ENCODE data around the gene JPH4.

JPH4 gene

DNA sequence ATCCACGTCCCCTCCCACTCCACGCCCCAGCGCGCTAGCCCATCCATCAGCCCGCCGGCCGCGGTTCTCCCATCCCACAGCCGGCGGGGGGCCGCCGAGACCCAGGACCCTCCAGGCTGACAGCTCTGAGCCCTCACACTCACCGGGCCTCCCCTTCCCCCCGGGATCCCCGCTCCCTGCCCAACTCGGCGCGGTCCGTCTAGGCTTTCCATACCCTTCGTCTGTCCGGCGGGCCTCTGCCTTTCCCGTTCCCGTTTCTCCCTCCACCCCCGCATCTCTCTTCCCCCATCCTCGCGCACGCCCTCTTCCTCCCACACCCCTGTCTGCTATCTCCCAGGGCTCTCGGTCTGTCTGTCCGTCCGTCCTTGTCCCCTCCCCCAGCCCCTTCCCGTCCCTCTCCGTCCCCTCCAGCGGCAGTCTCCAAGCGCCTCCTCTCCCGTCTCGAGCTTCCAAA is 27.8 kb downstream of the JPH4 start:
- no peaks in the 10 kb centered on the region for H3K27me3 ChIP-seq (ENCODE audit: control insufficient read depth, insufficient read depth, low read length)
- peak overlapping the region; percentile 80 for H3K4me3 ChIP-seq (ENCODE audit: low read depth, low read length)
- H3K9ac ChIP-seq = peak overlapping the region; percentile 6
- TF ChIP-seq, protein P1, sequence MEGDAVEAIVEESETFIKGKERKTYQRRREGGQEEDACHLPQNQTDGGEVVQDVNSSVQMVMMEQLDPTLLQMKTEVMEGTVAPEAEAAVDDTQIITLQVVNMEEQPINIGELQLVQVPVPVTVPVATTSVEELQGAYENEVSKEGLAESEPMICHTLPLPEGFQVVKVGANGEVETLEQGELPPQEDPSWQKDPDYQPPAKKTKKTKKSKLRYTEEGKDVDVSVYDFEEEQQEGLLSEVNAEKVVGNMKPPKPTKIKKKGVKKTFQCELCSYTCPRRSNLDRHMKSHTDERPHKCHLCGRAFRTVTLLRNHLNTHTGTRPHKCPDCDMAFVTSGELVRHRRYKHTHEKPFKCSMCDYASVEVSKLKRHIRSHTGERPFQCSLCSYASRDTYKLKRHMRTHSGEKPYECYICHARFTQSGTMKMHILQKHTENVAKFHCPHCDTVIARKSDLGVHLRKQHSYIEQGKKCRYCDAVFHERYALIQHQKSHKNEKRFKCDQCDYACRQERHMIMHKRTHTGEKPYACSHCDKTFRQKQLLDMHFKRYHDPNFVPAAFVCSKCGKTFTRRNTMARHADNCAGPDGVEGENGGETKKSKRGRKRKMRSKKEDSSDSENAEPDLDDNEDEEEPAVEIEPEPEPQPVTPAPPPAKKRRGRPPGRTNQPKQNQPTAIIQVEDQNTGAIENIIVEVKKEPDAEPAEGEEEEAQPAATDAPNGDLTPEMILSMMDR (IDR thresholded peaks at IDR 0.05) = no peak
- H2AFZ ChIP-seq = peak overlapping the region; percentile 94
- no peaks in the 10 kb centered on the region for H3K9me3 ChIP-seq (ENCODE audit: control insufficient read depth, low read length)
- H3K4me2 ChIP-seq (ENCODE audit: low read length) = peak overlapping the region; percentile 93
- H3K27ac ChIP-seq = peak overlapping the region; percentile 66
- H3K79me2 ChIP-seq = no peaks in the 10 kb centered on the region
- no peaks in the 10 kb centered on the region for H3K36me3 ChIP-seq (ENCODE audit: control insufficient read depth, insufficient read depth, low read length)
- H3K4me1 ChIP-seq = peaks cover 3% of the 10 kb centered on the region

DNA sequence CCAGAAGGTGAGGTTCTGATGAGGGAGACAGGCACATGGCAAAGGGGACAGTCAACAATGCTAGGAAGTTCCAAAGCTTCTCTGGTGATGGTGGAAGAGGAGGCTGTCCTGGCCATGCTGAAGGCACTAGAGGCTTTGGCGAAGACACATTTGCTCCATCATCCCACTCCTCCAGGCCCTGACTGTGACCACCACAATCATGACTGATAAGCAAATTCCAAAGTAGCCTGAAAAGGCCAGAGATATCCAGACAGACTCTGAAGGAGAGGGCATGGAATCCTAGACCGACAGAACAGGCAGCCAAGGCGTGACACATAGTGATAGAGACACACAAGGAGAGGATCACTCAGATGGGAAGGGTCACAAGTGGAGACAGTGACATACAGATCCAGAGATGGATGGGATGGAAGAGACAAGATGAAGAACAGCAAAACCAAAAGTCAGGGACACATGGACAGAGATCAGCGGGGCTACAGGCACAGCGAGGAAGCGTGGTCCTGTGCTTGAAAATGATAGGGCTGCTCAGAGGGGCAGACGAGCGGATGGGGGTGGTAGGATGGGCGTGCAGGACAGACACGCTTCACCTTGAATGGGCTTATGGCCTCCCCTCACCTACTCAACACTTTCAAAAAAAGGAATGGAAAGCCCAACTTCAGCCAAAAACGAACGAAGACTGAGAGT is 28.3 kb downstream of the JPH4 start:
- Histone ChIP-seq H2AFZ (peak overlapping the region; percentile 94), H3K36me3 (ENCODE audit: control insufficient read depth, insufficient read depth, low read length) (no peaks in the 10 kb centered on the region), H3K9me3 (ENCODE audit: control insufficient read depth, low read length) (no peaks in the 10 kb centered on the region), H3K79me2 (no peaks in the 10 kb centered on the region), H3K27ac (no peak overlapping the region), H3K27me3 (ENCODE audit: control insufficient read depth, insufficient read depth, low read length) (no peaks in the 10 kb centered on the region), H3K4me2 (ENCODE audit: low read length) (peak overlapping the region; percentile 93), H3K4me1 (peaks cover 3% of the 10 kb centered on the region), H3K9ac (no peak overlapping the region), H3K4me3 (ENCODE audit: low read depth, low read length) (peak overlapping the region; percentile 80)
- TF ChIP-seq, protein P1 (IDR thresholded peaks at IDR 0.05) = no peak

DNA sequence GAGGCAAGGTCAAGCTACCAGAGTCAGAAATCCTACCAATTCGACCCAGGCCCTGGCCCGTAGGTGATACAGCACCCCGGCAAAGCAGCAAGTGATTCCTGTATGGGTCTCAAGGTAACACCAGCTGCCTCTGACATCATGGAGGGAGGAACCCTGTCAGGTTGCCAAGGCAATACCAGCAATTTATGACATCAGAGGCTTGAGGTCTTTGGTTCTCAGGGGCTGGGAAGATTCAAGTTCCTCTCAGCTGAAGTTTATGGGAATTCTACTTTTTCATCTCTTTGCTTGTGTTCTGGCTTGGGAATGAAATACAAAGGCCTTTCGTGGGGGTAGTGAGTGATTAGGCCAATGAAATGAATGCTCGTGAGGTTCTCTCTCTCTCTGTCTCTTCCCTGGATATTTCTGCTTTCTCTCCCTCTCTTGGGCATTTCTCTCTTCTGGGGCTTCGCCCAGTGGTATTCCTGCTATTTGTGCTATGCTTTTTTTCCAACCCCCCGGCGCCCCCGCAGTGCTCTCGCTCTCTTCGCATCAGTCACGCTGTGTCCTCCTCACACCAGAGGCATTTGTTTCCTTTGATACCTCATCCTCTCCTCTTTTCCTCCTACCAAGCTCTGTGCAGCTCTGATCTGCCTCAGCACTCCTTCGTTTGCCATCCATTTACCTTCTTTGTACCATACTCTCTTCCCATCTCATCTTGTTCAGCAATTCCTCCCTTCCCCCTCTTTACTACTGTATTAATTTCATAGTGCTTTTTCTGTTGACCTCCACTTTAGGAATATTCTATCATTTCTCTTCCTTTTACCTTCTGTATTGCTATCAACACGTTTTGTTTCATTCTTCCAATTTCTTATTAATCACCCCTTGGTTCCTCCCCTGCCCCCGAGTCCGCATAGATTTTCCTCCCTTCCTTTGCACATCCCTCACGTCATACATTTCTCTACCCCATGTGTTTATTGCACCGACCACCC is 30.0 kb downstream of the JPH4 start:
- no peak overlapping the region for H3K4me3 ChIP-seq (ENCODE audit: low read depth, low read length)
- peaks cover 1% of the 10 kb centered on the region for H3K79me2 ChIP-seq
- H3K9me3 ChIP-seq (ENCODE audit: control insufficient read depth, low read length) = no peaks in the 10 kb centered on the region
- no peak overlapping the region for H2AFZ ChIP-seq
- peak overlapping the region; percentile 26 for H3K27ac ChIP-seq
- H3K27me3 ChIP-seq (ENCODE audit: control insufficient read depth, insufficient read depth, low read length) = no peaks in the 10 kb centered on the region
- no peak overlapping the region for H3K4me2 ChIP-seq (ENCODE audit: low read length)
- peaks cover 9% of the 10 kb centered on the region for H3K4me1 ChIP-seq
- TF ChIP-seq, protein P1 (IDR thresholded peaks at IDR 0.05) = no peak
- H3K9ac ChIP-seq = no peak overlapping the region
- H3K36me3 ChIP-seq (ENCODE audit: control insufficient read depth, insufficient read depth, low read length) = no peaks in the 10 kb centered on the region

DNA sequence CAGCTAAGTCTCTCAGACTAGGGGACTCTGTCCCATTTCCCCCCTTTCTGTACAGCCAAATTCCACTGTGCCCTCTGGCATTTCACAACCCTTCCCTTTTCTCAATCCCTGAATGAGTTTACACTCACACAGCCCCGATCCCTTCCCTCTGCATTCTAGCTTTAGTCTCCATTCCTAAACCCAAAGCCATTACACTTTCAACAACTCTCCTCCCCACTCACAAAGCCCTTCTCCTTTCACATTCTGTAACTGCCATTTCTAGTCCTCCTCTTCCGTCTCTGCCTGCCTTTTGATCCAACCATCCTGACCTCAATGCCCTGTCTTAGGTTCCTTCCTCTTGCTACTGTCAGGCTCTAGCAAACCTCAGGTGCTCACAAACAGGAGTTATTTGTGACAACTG is 30.7 kb downstream of the JPH4 start:
- no peak overlapping the region for H3K4me2 ChIP-seq (ENCODE audit: low read length)
- TF ChIP-seq, protein P1 (IDR thresholded peaks at IDR 0.05) = no peak
- no peak overlapping the region for H3K9ac ChIP-seq
- H3K4me3 ChIP-seq (ENCODE audit: low read depth, low read length) = no peak overlapping the region
- H2AFZ ChIP-seq = no peak overlapping the region
- no peaks in the 10 kb centered on the region for H3K36me3 ChIP-seq (ENCODE audit: control insufficient read depth, insufficient read depth, low read length)
- peak overlapping the region; percentile 26 for H3K27ac ChIP-seq
- H3K79me2 ChIP-seq = peaks cover 4% of the 10 kb centered on the region
- peaks cover 9% of the 10 kb centered on the region for H3K4me1 ChIP-seq
- no peaks in the 10 kb centered on the region for H3K9me3 ChIP-seq (ENCODE audit: control insufficient read depth, low read length)
- H3K27me3 ChIP-seq (ENCODE audit: control insufficient read depth, insufficient read depth, low read length) = no peaks in the 10 kb centered on the region

Data from parathyroid adenoma (tissue), 2 donors.